HepG2 (cell line): ENCODE data around the gene MGLL. TPM values are rescaled to one million over a fixed set of nuclear protein-coding genes. Genes with fewer than 3 reads are reported as not detected.

Experiments
- ATAC-seq: fragments of 200-7000 bp; cut with Tn5 transposase; 3 replicates; pipeline ENCODE4 v1.9.1; 2020; ENCODE audit warnings: mild to moderate bottlenecking, moderate library complexity
- BruUV-seq: library from RNA; stranded (reverse); fragments of 400-500 nt; replicated peaks from 2 replicates; lab custom pipeline; 2021; lab: Mats Ljungman, UMichigan
- CTCF ChIA-PET: fragments of 300-600 bp; formaldehyde crosslinking; extraction: SDS; loops from one replicate; lab custom pipeline; 2021; ENCODE audit warnings: low total read pairs, inconsistent platforms, low intra/inter-chr PET ratio; lab: Yijun Ruan, JAX
- POLR2A ChIA-PET: fragments of 350-600 bp; sonication (Branson Sonifier 250); formaldehyde crosslinking; loops from one replicate; lab custom pipeline; 2020; ENCODE audit warnings: antibody characterized with exemption, inconsistent platforms; lab: Yijun Ruan, JAX
- DNase-seq: peaks from one replicate; pipeline ENCODE4 v3.0.0-alpha.2; 2015; ENCODE audit warnings: low spot score
- FAIRE-seq: peaks from 3 replicates; lab custom pipeline; 2011; peaks lifted over from hg19 to GRCh38; lab: Jason Lieb, UNC
- H2AFZ ChIP-seq: one replicate; pipeline ENCODE4 v1.6.1; 2011; ENCODE audit warnings: low read length, inconsistent platforms
- H3K27ac ChIP-seq: fragments of 300-600 bp; 3 replicates; pipeline ENCODE4 v1.8.0; 2011; ENCODE audit warnings: mixed run types, mild to moderate bottlenecking, mixed read lengths, low read length, inconsistent platforms; ENCODE audit not compliant: insufficient read depth; ENCODE audit errors: extremely low read length
- H3K27me3 ChIP-seq, 2 experiments: fragments of 200-600 bp in 1 of 2; 2 replicates in 1 of 2; 3 replicates in 1 of 2; pipeline versions ENCODE4 v1.6.0 to v1.8.0; 2011; ENCODE audit warnings: low read length in 2 of 2, mild to moderate bottlenecking in 2 of 2, moderate library complexity in 2 of 2, inconsistent platforms in 1 of 2; ENCODE audit not compliant: insufficient read depth in 2 of 2, control insufficient read depth in 1 of 2
- H3K36me3 ChIP-seq, 2 experiments: fragments of 200-600 bp in 1 of 2; replicated peaks in 1 of 2; 2 replicates in 1 of 2; 3 replicates in 1 of 2; pipeline versions ENCODE4 v1.5.1 to v1.8.0; 2011; ENCODE audit warnings: low read length in 2 of 2, inconsistent platforms in 1 of 2; ENCODE audit not compliant: insufficient read depth in 2 of 2, control insufficient read depth in 1 of 2
- H3K4me1 ChIP-seq: 2 replicates; pipeline ENCODE4 v1.5.1; 2012; ENCODE audit warnings: low read length, inconsistent platforms; ENCODE audit not compliant: insufficient read depth
- H3K4me2 ChIP-seq: 2 replicates; pipeline ENCODE4 v1.6.0; 2011; ENCODE audit warnings: low read depth, low read length, inconsistent platforms
- H3K4me3 ChIP-seq, 3 experiments: fragments of 200-600 bp in 1 of 3; sonication (generic), shearing (Covaris generic) in 1 of 3; replicated peaks in 1 of 3; 2 replicates each; pipeline ENCODE4 v1.5.1; 2011 to 2016; ENCODE audit warnings: low read length in 3 of 3, inconsistent platforms in 2 of 3, low read depth in 2 of 3, mild to moderate bottlenecking in 2 of 3, control low read depth in 1 of 3, mixed read lengths in 1 of 3; ENCODE audit not compliant: insufficient read depth in 1 of 3
- H3K79me2 ChIP-seq: one replicate; pipeline ENCODE4 v1.6.1; 2011; ENCODE audit warnings: low read length, inconsistent platforms; ENCODE audit not compliant: insufficient read depth
- H3K9ac ChIP-seq: 2 replicates; pipeline ENCODE4 v1.6.0; 2011; ENCODE audit warnings: mild to moderate bottlenecking, low read depth, low read length, inconsistent platforms; ENCODE audit not compliant: insufficient read depth
- H3K9me3 ChIP-seq: 2 replicates; pipeline ENCODE4 v1.5.1; 2012; ENCODE audit warnings: mild to moderate bottlenecking, low read length
- H4K20me1 ChIP-seq: 2 replicates; pipeline ENCODE4 v1.6.0; 2011; ENCODE audit warnings: inconsistent platforms, mild to moderate bottlenecking, low read length, moderate library complexity; ENCODE audit not compliant: insufficient read depth
- CBX1 ChIP-seq: IDR thresholded peaks from one replicate; pipeline ENCODE4 v1.6.1; 2016; ENCODE audit warnings: antibody characterized with exemption, low read depth
- JUN ChIP-seq: sonication (generic); formaldehyde crosslinking; IDR thresholded peaks from 2 replicates; pipeline ENCODE4 v1.4.0; 2020; ENCODE audit warnings: mild to moderate bottlenecking, missing genetic modification reagents
- NFKBIZ ChIP-seq: IDR thresholded peaks from 2 replicates; pipeline ENCODE4 v1.6.1; 2018; ENCODE audit warnings: missing genetic modification reagents, missing compliant biosample characterization
- RCOR2 ChIP-seq: IDR thresholded peaks from 2 replicates; pipeline ENCODE4 v1.6.1; 2016; ENCODE audit warnings: missing biosample characterization, missing genetic modification reagents
- RORA ChIP-seq: sonication (generic); formaldehyde crosslinking; IDR thresholded peaks from 2 replicates; pipeline ENCODE4 v1.5.0; 2020; ENCODE audit warnings: mild to moderate bottlenecking, missing genetic modification reagents, moderate library complexity
- SOX6 ChIP-seq, 2 experiments: fragments of 450-650 bp in 1 of 2; sonication (generic) in 1 of 2; formaldehyde crosslinking in 1 of 2; IDR thresholded peaks; 2 replicates each; pipeline versions ENCODE4 v1.4.0 to v1.6.1; 2017 to 2020; ENCODE audit warnings: antibody characterized with exemption in 1 of 2, mild to moderate bottlenecking in 1 of 2, missing genetic modification reagents in 1 of 2
- ZNF124 ChIP-seq: sonication (generic); formaldehyde crosslinking; IDR thresholded peaks from 2 replicates; pipeline ENCODE4 v1.4.0; 2020; ENCODE audit warnings: missing genetic modification reagents
- ZNF33B ChIP-seq: sonication (generic); formaldehyde crosslinking; IDR thresholded peaks from 2 replicates; pipeline ENCODE4 v1.5.1; 2020; ENCODE audit warnings: mild to moderate bottlenecking, missing genetic modification reagents
- WGBS: methylation state at CpG from one replicate; pipeline ENCODE4 v1.1.6; 2017; ENCODE audit warnings: low lambda C conversion rate; 5-methylcytosine and 5-hydroxymethylcytosine counted together
- in situ Hi-C: cut with HindIII; loops from 2 replicates; pipeline ENCODE4 v1.10.0; 2017; ENCODE audit warnings: low pct_unique_long_range_greater_than_20kb; ENCODE audit not compliant: extremely low pct_ligation_motif_present
- intact Hi-C: fragments of 100-400 bp; cut with micrococcal nuclease; formaldehyde crosslinking; loops from one replicate; pipeline ENCODE4 v1.10.0; 2022; ENCODE audit not compliant: unreplicated experiment
- polyA plus RNA-seq, 8 experiments: library from polyadenylated mRNA; depleted of rRNA in 3 of 8; stranded (reverse) in 7 of 8; unstranded in 1 of 8; fragments of >200 nt; fragmentation: Illumina TruSeq in 4 of 8; extraction: Trizol in 4 of 8; gene quantifications; 2 replicates each; pipeline versions ENCODE4 v1.2.1 to v1.2.3, GENCODE V29; 2011 to 2016; ENCODE audit warnings: low read depth in 4 of 8, missing spikeins in 1 of 8, mixed read lengths in 1 of 8; ENCODE audit not compliant: insufficient read depth in 1 of 8
- total RNA-seq, 5 experiments: library from RNA; depleted of rRNA; stranded (reverse); fragments of >200 nt; fragmentation: Illumina TruSeq; extraction: Trizol; gene quantifications; 2 replicates each; pipeline ENCODE4 v1.2.3, GENCODE V29; 2016; ENCODE audit warnings: low read depth in 1 of 5
- TF ChIP-seq, protein P1 (sequence below): sonication (generic); formaldehyde crosslinking; IDR thresholded peaks from 2 replicates; pipeline ENCODE4 v1.4.0; 2020; ENCODE audit warnings: low read depth, mild to moderate bottlenecking, missing genetic modification reagents
- TF ChIP-seq, protein P2 (sequence below): IDR thresholded peaks from 2 replicates; pipeline ENCODE4 v1.6.1; 2018; ENCODE audit warnings: missing genetic modification reagents
- TF ChIP-seq, protein P3 (sequence below): sonication (generic); formaldehyde crosslinking; IDR thresholded peaks from 2 replicates; pipeline ENCODE4 v1.5.0; 2020; ENCODE audit warnings: missing genetic modification reagents, mild to moderate bottlenecking, borderline replicate concordance
- TF ChIP-seq, protein P4 (sequence below): sonication (generic); formaldehyde crosslinking; IDR thresholded peaks from 2 replicates; pipeline ENCODE4 v1.5.0; 2020; ENCODE audit warnings: mild to moderate bottlenecking, missing genetic modification reagents, borderline replicate concordance

The MGLL gene
- total and polyA plus RNA-seq, 2 of the 13 experiments (the other 11 are each of a cell fraction or from before 2014, with no cell fraction given), result not detected

DNA sequence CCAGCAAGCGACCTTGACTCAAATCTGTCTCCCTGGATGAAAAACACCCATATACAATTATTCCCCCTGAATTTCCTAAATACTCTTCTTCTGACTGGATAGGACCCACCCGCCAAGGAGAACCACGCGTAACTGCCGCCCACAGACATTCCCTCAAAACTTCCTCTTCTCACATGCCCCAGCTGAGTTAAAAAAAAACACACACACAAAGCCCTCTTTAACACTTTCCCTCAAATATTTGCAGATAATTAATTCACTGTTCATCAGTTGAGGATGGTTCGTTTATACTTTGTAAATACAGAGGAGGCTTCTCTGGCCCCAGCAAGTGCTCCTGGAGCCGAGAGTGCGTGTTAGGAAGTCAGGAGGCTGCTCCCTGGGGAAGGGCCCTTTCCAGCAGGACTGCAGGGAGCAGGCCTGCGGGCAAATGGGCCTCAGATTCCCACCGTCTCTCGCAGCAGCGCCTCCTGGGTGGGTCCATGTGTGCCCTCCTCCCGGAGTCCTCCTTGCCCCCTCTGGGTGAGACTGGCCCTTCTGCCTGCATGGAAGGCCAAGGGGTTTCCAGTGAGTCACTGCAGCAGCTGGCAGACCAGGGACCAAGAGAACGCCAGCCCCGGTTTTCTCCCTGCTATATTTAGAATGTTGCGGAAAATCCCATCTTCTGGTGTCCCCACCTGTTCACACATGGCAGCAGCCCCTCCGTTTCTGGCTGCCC is 46.8 kb downstream of the MGLL start:
- H3K4me1 ChIP-seq, result no peaks in the 10 kb centered on the region
- intact Hi-C loops, result no loop called here
- no peak overlapping the region for H2AFZ ChIP-seq
- in situ Hi-C loops, result no loop called here
- TF ChIP-seq ZNF33B (CRISPR knock-in tag), result no peak
- TF ChIP-seq, protein P1, sequence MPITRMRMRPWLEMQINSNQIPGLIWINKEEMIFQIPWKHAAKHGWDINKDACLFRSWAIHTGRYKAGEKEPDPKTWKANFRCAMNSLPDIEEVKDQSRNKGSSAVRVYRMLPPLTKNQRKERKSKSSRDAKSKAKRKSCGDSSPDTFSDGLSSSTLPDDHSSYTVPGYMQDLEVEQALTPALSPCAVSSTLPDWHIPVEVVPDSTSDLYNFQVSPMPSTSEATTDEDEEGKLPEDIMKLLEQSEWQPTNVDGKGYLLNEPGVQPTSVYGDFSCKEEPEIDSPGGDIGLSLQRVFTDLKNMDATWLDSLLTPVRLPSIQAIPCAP (CRISPR knock-in tag), result no peak
- no peak for TF ChIP-seq NFKBIZ (CRISPR knock-in tag)
- no peak for TF ChIP-seq RORA (CRISPR knock-in tag)
- no peak for TF ChIP-seq ZNF124 (CRISPR knock-in tag)
- no peak for TF ChIP-seq JUN
- no peak for TF ChIP-seq SOX6 (IDR thresholded peaks at IDR 0.05)
- TF ChIP-seq SOX6 (CRISPR knock-in tag; IDR thresholded peaks at IDR 0.05), result no peak
- TF ChIP-seq CBX1, result no peak
- TF ChIP-seq, protein P2, sequence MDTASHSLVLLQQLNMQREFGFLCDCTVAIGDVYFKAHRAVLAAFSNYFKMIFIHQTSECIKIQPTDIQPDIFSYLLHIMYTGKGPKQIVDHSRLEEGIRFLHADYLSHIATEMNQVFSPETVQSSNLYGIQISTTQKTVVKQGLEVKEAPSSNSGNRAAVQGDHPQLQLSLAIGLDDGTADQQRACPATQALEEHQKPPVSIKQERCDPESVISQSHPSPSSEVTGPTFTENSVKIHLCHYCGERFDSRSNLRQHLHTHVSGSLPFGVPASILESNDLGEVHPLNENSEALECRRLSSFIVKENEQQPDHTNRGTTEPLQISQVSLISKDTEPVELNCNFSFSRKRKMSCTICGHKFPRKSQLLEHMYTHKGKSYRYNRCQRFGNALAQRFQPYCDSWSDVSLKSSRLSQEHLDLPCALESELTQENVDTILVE (CRISPR knock-in tag), result no peak
- TF ChIP-seq, protein P3, sequence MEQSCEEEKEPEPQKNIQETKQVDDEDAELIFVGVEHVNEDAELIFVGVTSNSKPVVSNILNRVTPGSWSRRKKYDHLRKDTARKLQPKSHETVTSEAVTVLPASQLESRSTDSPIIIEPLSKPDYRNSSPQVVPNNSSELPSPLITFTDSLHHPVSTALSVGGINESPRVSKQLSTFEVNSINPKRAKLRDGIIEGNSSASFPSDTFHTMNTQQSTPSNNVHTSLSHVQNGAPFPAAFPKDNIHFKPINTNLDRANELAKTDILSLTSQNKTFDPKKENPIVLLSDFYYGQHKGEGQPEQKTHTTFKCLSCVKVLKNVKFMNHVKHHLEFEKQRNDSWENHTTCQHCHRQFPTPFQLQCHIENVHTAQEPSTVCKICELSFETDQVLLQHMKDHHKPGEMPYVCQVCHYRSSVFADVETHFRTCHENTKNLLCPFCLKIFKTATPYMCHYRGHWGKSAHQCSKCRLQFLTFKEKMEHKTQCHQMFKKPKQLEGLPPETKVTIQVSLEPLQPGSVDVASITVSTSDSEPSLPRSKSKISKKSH, result no peak
- TF ChIP-seq RCOR2 (CRISPR knock-in tag), result no peak
- TF ChIP-seq, protein P4, sequence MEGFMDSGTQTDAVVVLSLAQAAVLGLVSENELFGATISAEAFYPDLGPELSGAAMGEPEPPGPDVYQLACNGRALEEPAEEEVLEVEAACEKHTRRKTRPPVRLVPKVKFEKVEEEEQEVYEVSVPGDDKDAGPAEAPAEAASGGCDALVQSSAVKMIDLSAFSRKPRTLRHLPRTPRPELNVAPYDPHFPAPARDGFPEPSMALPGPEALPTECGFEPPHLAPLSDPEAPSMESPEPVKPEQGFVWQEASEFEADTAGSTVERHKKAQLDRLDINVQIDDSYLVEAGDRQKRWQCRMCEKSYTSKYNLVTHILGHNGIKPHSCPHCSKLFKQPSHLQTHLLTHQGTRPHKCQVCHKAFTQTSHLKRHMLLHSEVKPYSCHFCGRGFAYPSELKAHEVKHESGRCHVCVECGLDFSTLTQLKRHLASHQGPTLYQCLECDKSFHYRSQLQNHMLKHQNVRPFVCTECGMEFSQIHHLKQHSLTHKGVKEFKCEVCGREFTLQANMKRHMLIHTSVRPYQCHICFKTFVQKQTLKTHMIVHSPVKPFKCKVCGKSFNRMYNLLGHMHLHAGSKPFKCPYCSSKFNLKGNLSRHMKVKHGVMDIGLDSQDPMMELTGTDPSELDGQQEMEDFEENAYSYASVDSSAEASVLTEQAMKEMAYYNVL (CRISPR knock-in tag), result no peak
- no peak overlapping the region for H3K4me2 ChIP-seq
- no peak overlapping the region for H3K27ac ChIP-seq
- no peaks in the 10 kb centered on the region for H3K36me3 ChIP-seq
- ChIA-PET CTCF (no interaction called here), POLR2A (no interaction called here)
- no peak overlapping the region for H3K4me3 ChIP-seq
- DNase-seq (no peak), FAIRE-seq (no peak), ATAC-seq (no peak)
- no peaks in the 10 kb centered on the region for H4K20me1 ChIP-seq
- no peaks in the 10 kb centered on the region for H3K27me3 ChIP-seq
- H3K9me3 ChIP-seq, result no peaks in the 10 kb centered on the region
- H3K9ac ChIP-seq, result no peak overlapping the region
- BruUV-seq, result no TSS peak
- no peaks in the 10 kb centered on the region for H3K79me2 ChIP-seq
- 35% methylated on average over 13 of the region's 17 CpGs for WGBS
